ENCODE results near the gene DPEP2.

- TF ChIP-seq CTCF (IDR thresholded peaks at IDR 0.05) = no peak
- TF ChIP-seq POLR2A (IDR thresholded peaks at IDR 0.05) = no peak
Measured at GRCh38 chr16:68005211-68005610, 5.9 kb upstream of the DPEP2 start.
